Smooth muscle cell (in vitro differentiated cells): ENCODE results near the gene GUCY1A2. TPM values are rescaled to one million over a fixed set of nuclear protein-coding genes. Genes with fewer than 3 reads are reported as not detected.

Source experiments
- DNase-seq: peaks from one replicate; lab custom pipeline; 2025; ENCODE audit not compliant: unreplicated experiment; lab: John Stamatoyannopoulos, UW
- H2AFZ ChIP-seq: fragments of 200-600 bp; sonication (generic); 2 replicates; pipeline ENCODE4 v1.6.0; 2016; ENCODE audit warnings: antibody characterized with exemption, low read depth, mild to moderate bottlenecking
- H3F3A ChIP-seq: fragments of 200-600 bp; sonication (generic); 2 replicates; pipeline ENCODE4 v1.6.0; 2017; ENCODE audit warnings: antibody characterized with exemption, low read depth
- H3K27ac ChIP-seq: fragments of 200-600 bp; sonication (generic); 2 replicates; pipeline ENCODE4 v1.5.1; 2016; ENCODE audit warnings: low read depth, mild to moderate bottlenecking
- H3K27me3 ChIP-seq: fragments of 200-600 bp; sonication (generic); 2 replicates; pipeline ENCODE4 v1.6.1; 2016; ENCODE audit warnings: low read depth, mild to moderate bottlenecking
- H3K36me3 ChIP-seq: fragments of 200-600 bp; sonication (generic); 2 replicates; pipeline ENCODE4 v1.5.1; 2016; ENCODE audit warnings: low read depth
- H3K4me1 ChIP-seq: fragments of 200-600 bp; sonication (generic); 2 replicates; pipeline ENCODE4 v1.5.1; 2016; ENCODE audit warnings: low read depth
- H3K4me2 ChIP-seq: fragments of 200-600 bp; sonication (generic); 2 replicates; pipeline ENCODE4 v1.6.0; 2016; ENCODE audit warnings: mild to moderate bottlenecking
- H3K4me3 ChIP-seq: fragments of 200-600 bp; sonication (generic); 2 replicates; pipeline ENCODE4 v1.5.1; 2016; ENCODE audit warnings: mild to moderate bottlenecking
- H3K79me2 ChIP-seq: fragments of 200-600 bp; sonication (generic); 2 replicates; pipeline ENCODE4 v1.6.0; 2016; ENCODE audit warnings: low read depth, mild to moderate bottlenecking
- H3K9ac ChIP-seq: fragments of 200-600 bp; sonication (generic); 2 replicates; pipeline ENCODE4 v1.6.0; 2016; ENCODE audit warnings: low read depth
- H3K9me3 ChIP-seq: fragments of 200-600 bp; sonication (generic); replicated peaks from 2 replicates; pipeline ENCODE4 v1.5.1; 2016; ENCODE audit warnings: low read depth
- H4K20me1 ChIP-seq: fragments of 200-600 bp; sonication (generic); 2 replicates; pipeline ENCODE4 v1.6.0; 2016; ENCODE audit warnings: low read depth
- WGBS: methylation state at CpG from one replicate; pipeline ENCODE4 v1.1.7; 2016; ENCODE audit warnings: low lambda C conversion rate; 5-methylcytosine and 5-hydroxymethylcytosine counted together
- polyA plus RNA-seq: library from polyadenylated mRNA; unstranded; fragments of >200 nt; fragmentation: Nextera tagmentation; extraction: Ambion mirVana; gene quantifications from 2 replicates; pipeline ENCODE4 v1.2.1, GENCODE V29; 2016
- total RNA-seq: library from RNA; depleted of rRNA; stranded (reverse); fragments of >200 nt; gene quantifications from 2 replicates; pipeline ENCODE4 v1.2.3, GENCODE V29; 2014
- TF ChIP-seq, protein P1 (sequence below): fragments of 200-600 bp; sonication (generic); IDR thresholded peaks from 2 replicates; pipeline ENCODE4 v1.5.1; 2017; ENCODE audit warnings: borderline replicate concordance, mild to moderate bottlenecking, antibody characterized with exemption; ENCODE audit not compliant: insufficient read depth, poor library complexity, severe bottlenecking

The GUCY1A2 gene
- total and polyA plus RNA-seq, 2 experiments from 2014 or later, result 0.08 to 1.1 TPM

DNA sequence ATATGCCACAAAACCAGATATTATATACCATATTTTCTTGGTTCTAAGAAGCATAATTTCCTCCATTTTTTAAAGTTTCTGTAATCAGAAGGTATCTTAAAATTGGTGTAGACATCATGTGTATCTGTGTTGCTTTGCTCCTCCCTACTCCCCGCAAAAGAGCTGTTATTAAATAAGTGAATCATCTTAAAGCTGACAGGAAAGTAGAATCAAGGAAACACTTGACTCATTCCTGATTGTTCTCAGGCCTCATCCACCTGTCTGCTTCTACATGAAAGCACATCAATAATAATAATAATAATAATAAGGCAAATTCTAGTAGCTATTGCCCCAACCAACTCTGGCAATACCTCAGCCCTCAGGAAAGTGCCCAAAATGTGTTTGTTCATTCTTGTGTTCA lies 26.2 kb upstream of the GUCY1A2 start:
- Histone ChIP-seq H3K9me3 (no peaks in the 10 kb centered on the region), H3K79me2 (no peaks in the 10 kb centered on the region), H3K9ac (peak overlapping the region; percentile 71), H2AFZ (no peak overlapping the region), H3K4me2 (peak overlapping the region; percentile 50), H4K20me1 (no peaks in the 10 kb centered on the region), H3K27ac (peak overlapping the region; percentile 97), H3F3A (no peaks in the 10 kb centered on the region), H3K36me3 (no peaks in the 10 kb centered on the region), H3K4me3 (no peak overlapping the region), H3K27me3 (no peaks in the 10 kb centered on the region), H3K4me1 (peaks cover 5% of the 10 kb centered on the region)
- no peak for DNase-seq
- 47% methylated on average over 1 of the region's 1 CpG for WGBS
- TF ChIP-seq, protein P1, sequence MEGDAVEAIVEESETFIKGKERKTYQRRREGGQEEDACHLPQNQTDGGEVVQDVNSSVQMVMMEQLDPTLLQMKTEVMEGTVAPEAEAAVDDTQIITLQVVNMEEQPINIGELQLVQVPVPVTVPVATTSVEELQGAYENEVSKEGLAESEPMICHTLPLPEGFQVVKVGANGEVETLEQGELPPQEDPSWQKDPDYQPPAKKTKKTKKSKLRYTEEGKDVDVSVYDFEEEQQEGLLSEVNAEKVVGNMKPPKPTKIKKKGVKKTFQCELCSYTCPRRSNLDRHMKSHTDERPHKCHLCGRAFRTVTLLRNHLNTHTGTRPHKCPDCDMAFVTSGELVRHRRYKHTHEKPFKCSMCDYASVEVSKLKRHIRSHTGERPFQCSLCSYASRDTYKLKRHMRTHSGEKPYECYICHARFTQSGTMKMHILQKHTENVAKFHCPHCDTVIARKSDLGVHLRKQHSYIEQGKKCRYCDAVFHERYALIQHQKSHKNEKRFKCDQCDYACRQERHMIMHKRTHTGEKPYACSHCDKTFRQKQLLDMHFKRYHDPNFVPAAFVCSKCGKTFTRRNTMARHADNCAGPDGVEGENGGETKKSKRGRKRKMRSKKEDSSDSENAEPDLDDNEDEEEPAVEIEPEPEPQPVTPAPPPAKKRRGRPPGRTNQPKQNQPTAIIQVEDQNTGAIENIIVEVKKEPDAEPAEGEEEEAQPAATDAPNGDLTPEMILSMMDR, result no peak

DNA sequence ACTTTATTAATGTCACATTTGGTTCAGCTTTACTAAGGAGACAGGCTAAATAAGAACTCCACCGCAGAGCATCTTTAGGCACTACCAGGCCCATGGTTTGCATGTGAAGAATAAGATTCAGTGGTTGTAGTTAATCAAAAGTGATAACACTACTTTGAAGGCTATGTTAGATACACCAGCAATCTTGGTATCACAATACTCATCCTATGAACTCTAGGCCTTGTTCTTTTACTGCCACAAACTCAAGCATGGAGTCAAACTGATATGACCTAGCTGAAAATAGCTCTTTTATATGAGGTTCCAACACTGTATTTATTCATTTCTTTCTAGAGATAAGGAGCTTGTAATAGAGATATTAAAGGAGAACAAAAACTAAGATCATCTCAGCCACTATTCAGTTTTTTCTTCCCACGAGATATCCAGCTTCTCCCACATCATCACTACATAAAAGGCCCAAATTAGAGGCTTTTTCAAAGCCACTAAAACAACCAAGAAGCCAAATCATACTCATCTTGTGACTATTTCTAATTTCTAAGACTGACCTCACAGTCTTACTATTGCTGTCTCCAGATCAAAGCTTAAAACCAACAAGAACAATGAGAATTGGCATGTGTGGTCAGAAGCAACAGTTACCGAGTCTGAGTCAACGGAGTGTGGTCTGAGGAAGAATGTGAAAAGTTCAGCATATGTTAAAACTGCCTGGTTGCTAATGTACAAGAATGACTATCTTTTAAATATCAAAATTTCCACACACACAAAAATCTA lies 25.1 kb upstream of the GUCY1A2 start:
- H3K27me3 ChIP-seq, result no peaks in the 10 kb centered on the region
- no peaks in the 10 kb centered on the region for H3K9me3 ChIP-seq
- H4K20me1 ChIP-seq, result no peaks in the 10 kb centered on the region
- TF ChIP-seq, protein P1, result no peak
- no peaks in the 10 kb centered on the region for H3K36me3 ChIP-seq
- peak overlapping the region; percentile 84 for H3K9ac ChIP-seq
- H3F3A ChIP-seq, result no peaks in the 10 kb centered on the region
- H3K4me1 ChIP-seq, result peaks cover 5% of the 10 kb centered on the region
- H3K27ac ChIP-seq, result peak overlapping the region; percentile 97
- no peak overlapping the region for H2AFZ ChIP-seq
- H3K4me3 ChIP-seq, result no peak overlapping the region
- H3K4me2 ChIP-seq, result peak overlapping the region; percentile 55
- H3K79me2 ChIP-seq, result no peaks in the 10 kb centered on the region
- DNase-seq, result no peak
- 33% methylated on average over 4 of the region's 4 CpGs for WGBS

DNA sequence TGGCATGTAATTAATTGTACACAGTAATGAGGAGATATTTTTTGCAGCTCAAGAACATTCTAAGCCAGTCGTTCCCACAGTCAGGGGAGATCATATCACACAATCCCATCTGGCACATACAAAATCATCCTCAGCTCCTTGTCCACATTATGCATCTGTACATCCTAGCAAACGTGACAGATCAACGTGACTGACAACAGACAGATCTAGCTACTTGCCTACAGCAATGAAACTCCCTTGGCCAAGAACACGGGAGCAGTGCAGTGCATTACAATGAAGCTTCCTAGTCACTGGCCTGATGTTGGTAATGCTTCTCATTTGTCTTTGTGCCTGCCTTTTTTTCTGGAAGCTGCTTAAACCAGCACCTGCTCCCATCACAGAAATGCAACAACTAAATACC lies 24.5 kb upstream of the GUCY1A2 start:
- no peaks in the 10 kb centered on the region for H3K36me3 ChIP-seq
- DNase-seq, result no peak
- peak overlapping the region; percentile 97 for H3K27ac ChIP-seq
- no peak overlapping the region for H2AFZ ChIP-seq
- H3K9ac ChIP-seq, result peak overlapping the region; percentile 84
- peak overlapping the region; percentile 55 for H3K4me2 ChIP-seq
- no peaks in the 10 kb centered on the region for H3K27me3 ChIP-seq
- H3K4me3 ChIP-seq, result no peak overlapping the region
- WGBS, result 61% methylated on average over 4 of the region's 4 CpGs
- H3K79me2 ChIP-seq, result no peaks in the 10 kb centered on the region
- H3K9me3 ChIP-seq, result no peaks in the 10 kb centered on the region
- no peaks in the 10 kb centered on the region for H4K20me1 ChIP-seq
- H3F3A ChIP-seq, result no peaks in the 10 kb centered on the region
- peaks cover 5% of the 10 kb centered on the region for H3K4me1 ChIP-seq
- TF ChIP-seq, protein P1, result no peak

DNA sequence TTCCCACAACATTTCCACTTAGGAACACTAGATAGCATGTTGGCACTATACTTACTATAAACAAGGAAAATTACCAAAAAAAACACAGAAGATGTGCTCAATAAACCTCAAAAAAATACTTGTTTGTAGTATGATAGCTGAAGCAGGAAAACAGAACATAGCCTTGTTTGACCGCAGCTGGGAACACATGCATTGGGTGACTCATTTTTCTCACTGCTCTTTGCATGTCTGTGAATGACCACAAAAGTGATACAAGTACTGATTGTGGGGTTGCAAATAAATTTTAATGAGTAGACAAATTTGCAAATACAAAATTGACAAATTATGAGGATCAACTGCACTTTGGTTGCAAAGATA lies 22.8 kb upstream of the GUCY1A2 start:
- Histone ChIP-seq H3K4me2 (peak overlapping the region; percentile 37), H3K79me2 (no peaks in the 10 kb centered on the region), H3K4me3 (no peak overlapping the region), H3K27me3 (no peaks in the 10 kb centered on the region), H3F3A (no peaks in the 10 kb centered on the region), H3K9me3 (no peaks in the 10 kb centered on the region), H3K27ac (peak overlapping the region; percentile 78), H3K36me3 (no peaks in the 10 kb centered on the region), H3K9ac (peak overlapping the region; percentile 20), H3K4me1 (peaks cover 5% of the 10 kb centered on the region), H4K20me1 (no peaks in the 10 kb centered on the region), H2AFZ (no peak overlapping the region)
- no peak for DNase-seq
- TF ChIP-seq, protein P1, result no peak
- WGBS, result 37% methylated on average over 1 of the region's 1 CpG
